PC-3 (cell line): Measurements from ENCODE around the gene CPT1C. TPM values are rescaled to one million over a fixed set of nuclear protein-coding genes. Genes with fewer than 3 reads are reported as not detected.
A peak's percentile ranks its signal among the peaks of the same experiment; 100 is the strongest.

Source experiments
- ATAC-seq: fragments of 200-7000 bp; cut with Tn5 transposase; 2 replicates; pipeline ENCODE4 v1.9.1; 2020; ENCODE audit warnings: mild to moderate bottlenecking, moderate library complexity
- BruUV-seq: library from RNA; stranded (reverse); fragments of 400-500 nt; replicated peaks from 2 replicates; lab custom pipeline; 2021; lab: Mats Ljungman, UMichigan
- CTCF ChIA-PET: fragments of 300-600 bp; sonication (Branson Sonifier 250); formaldehyde crosslinking; loops from one replicate; lab custom pipeline; 2022; ENCODE audit warnings: antibody characterized with exemption; lab: Charles Lee
- POLR2A ChIA-PET: fragments of 300-600 bp; sonication (Branson Sonifier 250); formaldehyde crosslinking; loops from one replicate; lab custom pipeline; 2022; ENCODE audit warnings: antibody characterized with exemption; ENCODE audit not compliant: unreplicated experiment; lab: Charles Lee
- DNase-seq: peaks from one replicate; pipeline ENCODE4 v3.0.0-alpha.2; 2015
- H2AFZ ChIP-seq: fragments of 300-600 bp; sonication (generic); 2 replicates; pipeline ENCODE4 v1.6.0; 2016; ENCODE audit warnings: antibody characterized with exemption, low read length
- H3F3A ChIP-seq: fragments of 300-600 bp; sonication (generic); one replicate; pipeline ENCODE4 v1.6.0; 2017; ENCODE audit warnings: antibody characterized with exemption, low read length, control low read depth, mild to moderate bottlenecking; ENCODE audit not compliant: unreplicated experiment
- H3K27ac ChIP-seq: fragments of 300-600 bp; sonication (generic); 2 replicates; pipeline ENCODE4 v1.5.1; 2016; ENCODE audit warnings: mild to moderate bottlenecking, low read length
- H3K27me3 ChIP-seq: fragments of 300-600 bp; sonication (generic); 2 replicates; pipeline ENCODE4 v1.6.1; 2016; ENCODE audit warnings: low read length, mixed read lengths
- H3K36me3 ChIP-seq: fragments of 300-600 bp; sonication (generic); 2 replicates; pipeline ENCODE4 v1.6.1; 2016; ENCODE audit warnings: low read depth, mixed run types, low read length, mixed read lengths
- H3K4me1 ChIP-seq: fragments of 300-600 bp; sonication (generic); 2 replicates; pipeline ENCODE4 v1.5.1; 2016; ENCODE audit warnings: low read length; ENCODE audit not compliant: insufficient read depth
- H3K4me2 ChIP-seq: fragments of 300-600 bp; sonication (generic); 2 replicates; pipeline ENCODE4 v1.6.0; 2016; ENCODE audit warnings: low read length
- H3K4me3 ChIP-seq: fragments of 300-600 bp; sonication (generic); 2 replicates; pipeline ENCODE4 v1.5.1; 2016; ENCODE audit warnings: mild to moderate bottlenecking, low read length, mixed read lengths
- H3K79me2 ChIP-seq: fragments of 300-600 bp; sonication (generic); 2 replicates; pipeline ENCODE4 v1.6.1; 2017; ENCODE audit warnings: low read length, mixed read lengths
- H3K9ac ChIP-seq: fragments of 300-600 bp; sonication (generic); 2 replicates; pipeline ENCODE4 v1.6.0; 2016; ENCODE audit warnings: mild to moderate bottlenecking, low read length
- H3K9me2 ChIP-seq: fragments of 300-600 bp; sonication (generic); replicated peaks from 2 replicates; pipeline ENCODE4 v1.6.1; 2016; ENCODE audit warnings: mixed run types, low read length, mixed read lengths
- H3K9me3 ChIP-seq: fragments of 300-600 bp; sonication (generic); 2 replicates; pipeline ENCODE4 v1.6.1; 2016; ENCODE audit warnings: low read length, mixed read lengths
- H4K20me1 ChIP-seq: fragments of 300-600 bp; sonication (generic); 2 replicates; pipeline ENCODE4 v1.6.1; 2016; ENCODE audit warnings: low read length, mixed read lengths
- CTCF ChIP-seq: fragments of 300-600 bp; sonication (generic); conservative IDR thresholded peaks from 2 replicates; pipeline ENCODE4 v1.5.1; 2017; ENCODE audit warnings: antibody characterized with exemption, low read depth, mild to moderate bottlenecking, low read length
- EZH2 ChIP-seq: fragments of 300-600 bp; sonication (generic); IDR thresholded peaks from one replicate; pipeline ENCODE4 v1.6.1; 2017; ENCODE audit warnings: antibody characterized with exemption, mild to moderate bottlenecking, low read length; ENCODE audit not compliant: unreplicated experiment
- EZH2phosphoT487 ChIP-seq: fragments of 300-600 bp; sonication (generic); IDR thresholded peaks from 2 replicates; pipeline ENCODE4 v1.6.1; 2018; ENCODE audit warnings: mild to moderate bottlenecking, antibody characterized with exemption, low read length, borderline replicate concordance
- intact Hi-C: fragments of 100-400 bp; cut with micrococcal nuclease; formaldehyde crosslinking; loops from 2 replicates; pipeline ENCODE4 v1.9.0; 2023
- total RNA-seq: library from RNA; depleted of rRNA; stranded (reverse); fragments of >200 nt; gene quantifications from 2 replicates; pipeline ENCODE4 v1.2.3, GENCODE V29; 2014

CPT1C gene
- total RNA-seq, 1 experiment from 2014 or later: 11.5 TPM

- CTCF ChIA-PET: no interaction called here
Measured at GRCh38 chr19:49712397-49712859, 21.5 kb downstream of the CPT1C start.

GRCh38 chr19:49713236-49713845, 22.4 kb downstream of the CPT1C start:
- intact Hi-C loops: no loop called here
- Histone ChIP-seq H4K20me1 (no peaks in the 10 kb centered on the region), H3K4me3 (no peak overlapping the region), H3K79me2 (no peaks in the 10 kb centered on the region), H3K4me2 (peak overlapping the region; percentile 66), H3K4me1 (peaks cover 21% of the 10 kb centered on the region), H2AFZ (no peak overlapping the region), H3K9me3 (no peaks in the 10 kb centered on the region), H3F3A (no peaks in the 10 kb centered on the region), H3K9me2 (no peaks in the 10 kb centered on the region), H3K27ac (peak overlapping the region; percentile 30), H3K9ac (no peak overlapping the region), H3K27me3 (no peaks in the 10 kb centered on the region), H3K36me3 (no peaks in the 10 kb centered on the region)
- peak; percentile 68 for ATAC-seq
- CTCF ChIA-PET: no interaction called here
- DNase-seq: peak; percentile 86
- POLR2A ChIA-PET: interaction anchor here (0.6 to 0.7 kb wide), 2 partner anchors 49 to 72 kb away, joined by 4 to 5 read pairs; partner anchors contain the start of gene SCAF1
- TF ChIP-seq EZH2 (no peak), EZH2phosphoT487 (no peak), CTCF (no peak)
- BruUV-seq: no TSS peak

More at GRCh38 chr19:49712397-49712859, 21.5 kb downstream of the CPT1C start:
- DNase-seq (peak; percentile 86), ATAC-seq (peak; percentile 57)
- no TSS peak for BruUV-seq
- Histone ChIP-seq H3K4me2 (no peak overlapping the region; the same call in 1 of the 2 replicates), H3K79me2 (no peaks in the 10 kb centered on the region), H3K4me1 (peaks cover 21% of the 10 kb centered on the region), H3K9ac (no peak overlapping the region), H3F3A (no peaks in the 10 kb centered on the region), H3K36me3 (no peaks in the 10 kb centered on the region), H3K9me2 (no peaks in the 10 kb centered on the region), H3K27me3 (no peaks in the 10 kb centered on the region), H3K4me3 (no peak overlapping the region), H4K20me1 (no peaks in the 10 kb centered on the region), H2AFZ (no peak overlapping the region), H3K27ac (no peak overlapping the region), H3K9me3 (no peaks in the 10 kb centered on the region)
- intact Hi-C loops: no loop called here
- TF ChIP-seq EZH2 (no peak), CTCF (no peak), EZH2phosphoT487 (no peak)
- POLR2A ChIA-PET: no interaction called here

DNA sequence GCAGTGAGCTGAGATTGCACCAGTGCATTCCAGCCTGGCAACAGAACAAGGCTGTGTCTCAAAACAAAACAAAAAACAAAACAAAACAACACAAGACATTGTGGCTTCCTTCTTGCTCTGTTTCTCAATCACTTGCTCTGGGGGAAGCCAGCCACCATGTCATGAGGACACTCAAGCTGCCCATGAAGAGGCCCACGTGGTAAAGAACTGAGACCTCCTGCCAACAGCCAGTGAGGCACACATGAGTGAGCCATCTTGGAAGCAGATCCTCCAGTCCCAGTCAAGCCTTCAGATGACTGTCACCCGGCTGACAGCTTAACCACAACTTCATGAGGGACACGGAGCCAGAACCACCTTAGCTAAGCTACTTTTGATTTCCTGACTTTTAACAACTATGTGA, 25.2 kb downstream of the CPT1C start:
- Histone ChIP-seq H3K4me3 (no peak overlapping the region), H3K27ac (no peak overlapping the region), H3K27me3 (no peaks in the 10 kb centered on the region), H3K9me2 (no peaks in the 10 kb centered on the region), H3K79me2 (no peaks in the 10 kb centered on the region), H3K9ac (no peak overlapping the region), H3K9me3 (no peaks in the 10 kb centered on the region), H3K36me3 (no peaks in the 10 kb centered on the region), H4K20me1 (no peaks in the 10 kb centered on the region), H3F3A (no peaks in the 10 kb centered on the region), H3K4me2 (no peak overlapping the region), H2AFZ (no peak overlapping the region), H3K4me1 (peaks cover 14% of the 10 kb centered on the region)
- BruUV-seq: no TSS peak
- ChIA-PET CTCF (no interaction called here), POLR2A (no interaction called here)
- DNase-seq (no peak), ATAC-seq (no peak)
- no peak for TF ChIP-seq CTCF
- TF ChIP-seq EZH2: no peak
- no peak for TF ChIP-seq EZH2phosphoT487
- intact Hi-C loops: no loop called here
